ENCODE results near the gene DUSP5.

GRCh38 chr10:110493832-110494426 is 3.8 kb upstream of the DUSP5 start:
- TF ChIP-seq POLR2AphosphoS5 (IDR thresholded peaks at IDR 0.05) (no peak), CTCF (IDR thresholded peaks at IDR 0.05) (no peak), POLR2A (IDR thresholded peaks at IDR 0.05) (no peak), EP300 (IDR thresholded peaks at IDR 0.05) (no peak)

Measured in stomach (tissue), 4 donors.